ENCODE results near the gene USP5.

DNA sequence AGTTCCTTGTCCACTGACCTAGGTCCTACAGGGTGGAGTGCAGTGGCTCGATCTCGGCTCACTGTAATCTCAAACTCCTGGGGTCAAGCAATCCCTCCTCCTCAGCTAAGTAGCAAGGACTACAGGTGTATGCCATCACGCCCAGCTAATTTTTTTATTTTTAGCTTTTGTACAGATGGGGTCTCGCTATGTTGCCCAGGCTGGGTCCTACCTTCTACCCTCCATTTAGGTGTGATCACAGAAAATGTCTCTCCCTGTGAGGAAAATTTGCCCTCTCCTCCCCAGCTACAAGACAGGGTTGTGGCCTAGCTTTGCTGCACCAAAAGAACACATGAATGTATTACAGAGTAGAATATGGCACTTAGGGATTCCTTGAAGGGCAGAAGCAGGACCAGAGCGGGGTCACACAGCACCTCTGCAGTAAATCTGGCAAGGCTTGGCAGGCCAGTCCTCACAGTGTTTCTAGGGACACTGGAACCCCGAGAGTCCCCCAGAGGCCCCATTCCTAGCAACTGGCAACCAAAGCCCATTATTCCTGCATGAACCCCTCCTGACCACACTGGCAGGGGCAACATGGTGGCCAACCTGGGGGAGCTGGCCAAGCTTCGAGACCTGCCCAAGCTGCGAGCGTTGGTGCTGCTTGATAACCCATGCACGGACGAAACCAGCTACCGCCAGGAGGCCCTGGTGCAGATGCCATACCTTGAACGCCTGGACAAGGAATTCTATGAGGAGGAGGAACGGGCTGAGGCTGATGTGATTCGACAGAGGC lies 60.4 kb downstream of the USP5 start:
- TF ChIP-seq POLR2AphosphoS5 (IDR thresholded peaks at IDR 0.05; ENCODE audit: low read depth, low read length) (no peak), POLR2A (IDR thresholded peaks at IDR 0.05; ENCODE audit: low read depth, low read length) (no peak), TAF1 (IDR thresholded peaks at IDR 0.05; ENCODE audit: low read depth, low read length) (no peak), SPI1 (IDR thresholded peaks at IDR 0.05; ENCODE audit: low read depth, low read length) (no peak), POU2F2 (IDR thresholded peaks at IDR 0.05; ENCODE audit: low read depth, low read length) (no peak)

Measured in GM12891 (cell line).